NCI-H345 treated with DMSO at 0.1 percent for 48 hours (cell line): ENCODE measurements around the gene GGTLC3.
"Not testable (repeated sequence)": the region's sequence is repeated elsewhere in the genome, so short reads cannot be mapped to it uniquely, and the experiment has no call there.

ENCODE experiments used
- DNase-seq: peaks from one replicate; lab custom pipeline; 2025; ENCODE audit not compliant: unreplicated experiment; lab: John Stamatoyannopoulos, UW

The GGTLC3 gene

GRCh38 chr22:18522762-18523161 lies 4.8 kb upstream of the GGTLC3 start:
- DNase-seq, result not testable (repeated sequence)

- DNase-seq, result not testable (repeated sequence)
These were observed 4.5 kb downstream of the GGTLC3 start for GRCh38 chr22:18513454-18513853.

- not testable (repeated sequence) for DNase-seq
These were observed 5.6 kb downstream of the GGTLC3 start for GRCh38 chr22:18512378-18512777.

- DNase-seq, result not testable (repeated sequence)
These were observed 6.6 kb downstream of the GGTLC3 start for GRCh38 chr22:18511327-18511726.

GRCh38 chr22:18496227-18496626 lies 21.7 kb downstream of the GGTLC3 start:
- DNase-seq, result not testable (repeated sequence)
